Measurements from ENCODE around the gene FNDC3B.

DNA sequence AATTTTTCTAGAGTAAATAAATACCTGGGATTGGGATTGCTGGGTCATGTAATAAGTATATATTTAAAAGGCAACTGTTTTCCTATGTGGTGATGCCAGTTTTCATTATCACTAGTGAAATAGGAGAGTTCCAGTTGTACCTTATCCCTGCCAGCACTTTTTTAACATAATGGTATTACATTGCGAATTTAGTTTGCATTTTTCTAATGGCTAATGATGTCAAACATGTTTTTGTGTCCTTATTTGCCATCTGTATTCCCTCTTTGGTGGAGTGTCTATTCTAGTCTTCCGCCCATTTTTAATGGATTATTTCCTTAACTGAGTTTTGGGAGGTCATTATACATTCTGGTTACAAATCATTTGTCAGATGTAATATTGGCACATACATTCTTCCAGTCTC, 320.6 kb downstream of the FNDC3B start:
- TF ChIP-seq, protein P1, sequence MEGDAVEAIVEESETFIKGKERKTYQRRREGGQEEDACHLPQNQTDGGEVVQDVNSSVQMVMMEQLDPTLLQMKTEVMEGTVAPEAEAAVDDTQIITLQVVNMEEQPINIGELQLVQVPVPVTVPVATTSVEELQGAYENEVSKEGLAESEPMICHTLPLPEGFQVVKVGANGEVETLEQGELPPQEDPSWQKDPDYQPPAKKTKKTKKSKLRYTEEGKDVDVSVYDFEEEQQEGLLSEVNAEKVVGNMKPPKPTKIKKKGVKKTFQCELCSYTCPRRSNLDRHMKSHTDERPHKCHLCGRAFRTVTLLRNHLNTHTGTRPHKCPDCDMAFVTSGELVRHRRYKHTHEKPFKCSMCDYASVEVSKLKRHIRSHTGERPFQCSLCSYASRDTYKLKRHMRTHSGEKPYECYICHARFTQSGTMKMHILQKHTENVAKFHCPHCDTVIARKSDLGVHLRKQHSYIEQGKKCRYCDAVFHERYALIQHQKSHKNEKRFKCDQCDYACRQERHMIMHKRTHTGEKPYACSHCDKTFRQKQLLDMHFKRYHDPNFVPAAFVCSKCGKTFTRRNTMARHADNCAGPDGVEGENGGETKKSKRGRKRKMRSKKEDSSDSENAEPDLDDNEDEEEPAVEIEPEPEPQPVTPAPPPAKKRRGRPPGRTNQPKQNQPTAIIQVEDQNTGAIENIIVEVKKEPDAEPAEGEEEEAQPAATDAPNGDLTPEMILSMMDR (IDR thresholded peaks at IDR 0.05) = no peak
- no peak for TF ChIP-seq POLR2A (IDR thresholded peaks at IDR 0.05)
- no peak for TF ChIP-seq POLR2AphosphoS5 (IDR thresholded peaks at IDR 0.05)

All from suprapubic skin (tissue), 4 donors.